WTC11 (cell line): ENCODE data around the gene SMAD7. TPM values are rescaled to one million over a fixed set of nuclear protein-coding genes. Genes with fewer than 3 reads are reported as not detected.

Experiments used
- ATAC-seq: fragments of 200-7000 bp; cut with Tn5 transposase; 2 replicates; pipeline ENCODE4 v1.10.0; 2021; ENCODE audit warnings: mild to moderate bottlenecking, moderate library complexity
- CTCF ChIA-PET: fragments of 300-600 bp; sonication (Branson Sonifier 250); formaldehyde crosslinking; loops from one replicate; lab custom pipeline; 2021; ENCODE audit warnings: antibody characterized with exemption; lab: Charles Lee
- POLR2A ChIA-PET: fragments of 350-600 bp; sonication (Branson Sonifier 250); formaldehyde crosslinking; loops from one replicate; lab custom pipeline; 2021; ENCODE audit warnings: antibody characterized with exemption; lab: Charles Lee
- DNase-seq: peaks from one replicate; pipeline ENCODE4 v3.0.0; 2021; ENCODE audit warnings: low spot score
- H3K27ac Mint-ChIP-seq: 2 replicates; pipeline ENCODE4 v1.8.0; 2021; ENCODE audit warnings: mixed read lengths
- H3K27me3 Mint-ChIP-seq: 2 replicates; pipeline ENCODE4 v1.8.0; 2021; ENCODE audit warnings: low read depth, mild to moderate bottlenecking, moderate library complexity, mixed read lengths
- H3K36me3 Mint-ChIP-seq: 2 replicates; pipeline ENCODE4 v1.8.0; 2021; ENCODE audit warnings: mixed read lengths
- H3K4me1 Mint-ChIP-seq: 2 replicates; pipeline ENCODE4 v1.8.0; 2022; ENCODE audit warnings: mixed read lengths
- H3K4me3 Mint-ChIP-seq: 2 replicates; pipeline ENCODE4 v1.8.0; 2021; ENCODE audit warnings: mild to moderate bottlenecking, moderate library complexity, mixed read lengths
- H3K9me3 Mint-ChIP-seq: 2 replicates; pipeline ENCODE4 v1.8.0; 2021; ENCODE audit warnings: mixed read lengths
- FOXK1 ChIP-seq: sonication (generic); formaldehyde crosslinking; IDR thresholded peaks from 2 replicates; pipeline ENCODE4 v1.8.0; 2022; ENCODE audit warnings: mild to moderate bottlenecking, moderate library complexity, missing genetic modification reagents
- FOXP1 ChIP-seq: sonication (generic); formaldehyde crosslinking; IDR thresholded peaks from 2 replicates; pipeline ENCODE4 v1.8.0; 2022; ENCODE audit warnings: missing genetic modification reagents, mild to moderate bottlenecking, moderate library complexity, borderline replicate concordance
- IRF2 ChIP-seq: sonication (generic); formaldehyde crosslinking; IDR thresholded peaks from 2 replicates; pipeline ENCODE4 v1.8.0; 2022; ENCODE audit warnings: low read depth, missing genetic modification reagents, borderline replicate concordance
- MYBL2 ChIP-seq: sonication (generic); formaldehyde crosslinking; IDR thresholded peaks from 2 replicates; pipeline ENCODE4 v1.8.1; 2023; ENCODE audit warnings: mild to moderate bottlenecking, moderate library complexity, missing genetic modification reagents
- NR1H2 ChIP-seq: sonication (generic); formaldehyde crosslinking; IDR thresholded peaks from 2 replicates; pipeline ENCODE4 v1.9.0; 2021; ENCODE audit warnings: mild to moderate bottlenecking, moderate library complexity, missing genetic modification reagents
- PRRX2 ChIP-seq: fragments of 250-450 bp; sonication (Bioruptor Pico); IDR thresholded peaks from 2 replicates; pipeline ENCODE4 v1.8.0; 2021; ENCODE audit warnings: mild to moderate bottlenecking
- SMAD3 ChIP-seq: sonication (generic); formaldehyde crosslinking; IDR thresholded peaks from 2 replicates; pipeline ENCODE4 v1.8.0; 2022; ENCODE audit warnings: missing genetic modification reagents, mild to moderate bottlenecking, borderline replicate concordance
- SOX15 ChIP-seq: fragments of 250-450 bp; sonication (Bioruptor Pico); IDR thresholded peaks from 2 replicates; pipeline ENCODE4 v1.9.0; 2021; ENCODE audit warnings: mild to moderate bottlenecking
- SP1 ChIP-seq: sonication (generic); formaldehyde crosslinking; conservative IDR thresholded peaks from 2 replicates; pipeline ENCODE4 v1.8.1; 2022; ENCODE audit warnings: missing genetic modification reagents
- ZNF263 ChIP-seq: sonication (generic); formaldehyde crosslinking; IDR thresholded peaks from 2 replicates; pipeline ENCODE4 v1.8.1; 2022; ENCODE audit warnings: low read depth, mild to moderate bottlenecking, moderate library complexity, missing genetic modification reagents
- total RNA-seq: library from RNA; stranded (reverse); gene quantifications from 3 replicates; pipeline ENCODE4 v1.2.3, GENCODE V29; 2021
- TF ChIP-seq, protein P1 (sequence below): sonication (generic); formaldehyde crosslinking; IDR thresholded peaks from 2 replicates; pipeline ENCODE4 v1.8.0; 2023; ENCODE audit warnings: missing genetic modification reagents, mild to moderate bottlenecking, borderline replicate concordance
- TF ChIP-seq, protein P2 (sequence below): sonication (generic); formaldehyde crosslinking; IDR thresholded peaks from 2 replicates; pipeline ENCODE4 v1.8.0; 2022; ENCODE audit warnings: mild to moderate bottlenecking, missing genetic modification reagents
- TF ChIP-seq, protein P3 (sequence below): sonication (generic); formaldehyde crosslinking; IDR thresholded peaks from 2 replicates; pipeline ENCODE4 v1.8.1; 2023; ENCODE audit warnings: mild to moderate bottlenecking, missing genetic modification reagents, moderate library complexity
- TF ChIP-seq, protein P4 (sequence below): sonication (generic); formaldehyde crosslinking; IDR thresholded peaks from 2 replicates; pipeline ENCODE4 v1.8.1; 2023; ENCODE audit warnings: mild to moderate bottlenecking, missing genetic modification reagents, moderate library complexity

The SMAD7 gene
- total RNA-seq, 1 experiment from 2014 or later = 44.7 TPM

DNA sequence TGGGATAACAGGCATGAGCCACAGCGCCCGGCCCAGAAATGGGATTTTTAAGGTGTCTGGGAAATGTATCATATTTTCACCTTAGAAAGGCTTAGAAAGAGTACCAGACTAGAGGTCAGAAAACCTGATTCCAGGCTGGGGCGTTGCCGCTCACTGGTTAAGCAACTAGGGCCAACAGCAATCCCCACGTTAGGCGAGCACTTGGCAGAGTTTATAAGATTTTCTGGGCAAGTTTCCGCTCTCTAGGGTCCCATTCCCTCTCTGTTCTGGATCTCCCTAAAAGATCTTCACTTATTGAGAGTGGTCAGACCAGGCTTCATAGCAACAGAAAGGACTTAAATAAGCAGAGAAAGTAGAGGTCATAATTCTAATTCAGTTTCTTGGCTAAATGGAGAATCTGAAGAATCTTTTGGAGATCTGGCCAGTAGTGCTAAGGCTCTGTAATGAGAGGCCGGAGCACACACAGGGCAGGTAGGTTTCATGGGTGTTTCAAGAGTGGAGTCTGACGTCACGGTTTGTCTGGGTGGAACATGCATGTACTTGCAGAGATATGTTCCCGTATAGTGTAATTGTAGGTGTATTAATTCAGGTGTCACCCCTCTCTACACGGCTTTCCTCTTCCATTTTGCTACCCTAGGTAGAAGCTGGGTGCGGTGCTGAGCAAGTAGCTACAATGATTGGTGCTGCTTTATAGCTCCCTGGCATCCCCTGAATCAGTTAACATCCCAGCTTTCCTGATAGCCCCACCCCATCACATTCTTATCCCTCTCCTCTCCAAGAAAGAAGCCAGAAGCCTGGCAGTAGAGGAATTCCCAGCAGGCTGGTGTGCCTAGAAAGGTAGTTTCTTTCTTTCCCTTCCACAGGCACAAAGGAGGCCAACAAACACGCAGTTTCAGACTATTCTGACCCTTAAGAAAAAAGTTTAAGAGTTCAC, 4.4 kb upstream of the SMAD7 start:
- TF ChIP-seq FOXP1 = no peak
- TF ChIP-seq SP1 (CRISPR knock-in tag) = no peak
- TF ChIP-seq MYBL2 (CRISPR knock-in tag) = no peak
- TF ChIP-seq, all 79 proteins: peak for 0
- H3K27ac Mint-ChIP-seq = peak overlapping the region; percentile 63
- CTCF ChIA-PET = interaction anchor here (0.7 to 2.0 kb wide), 7 partner anchors 13 to 505 kb away, joined by 4 to 6 read pairs (median 4); no protein-coding TSS in a partner anchor
- H3K9me3 Mint-ChIP-seq = no peaks in the 10 kb centered on the region
- peak; percentile 1; the same call in 1 of the 2 replicates for ATAC-seq
- H3K36me3 Mint-ChIP-seq = no peaks in the 10 kb centered on the region
- H3K4me3 Mint-ChIP-seq = no peak overlapping the region
- H3K27me3 Mint-ChIP-seq = peaks cover 5% of the 10 kb centered on the region
- no peak for DNase-seq
- POLR2A ChIA-PET = interaction anchor here (1.0 kb wide), 1 partner anchor 28 kb away, joined by 6 read pairs; no protein-coding TSS in a partner anchor
- peaks cover 61% of the 10 kb centered on the region for H3K4me1 Mint-ChIP-seq

DNA sequence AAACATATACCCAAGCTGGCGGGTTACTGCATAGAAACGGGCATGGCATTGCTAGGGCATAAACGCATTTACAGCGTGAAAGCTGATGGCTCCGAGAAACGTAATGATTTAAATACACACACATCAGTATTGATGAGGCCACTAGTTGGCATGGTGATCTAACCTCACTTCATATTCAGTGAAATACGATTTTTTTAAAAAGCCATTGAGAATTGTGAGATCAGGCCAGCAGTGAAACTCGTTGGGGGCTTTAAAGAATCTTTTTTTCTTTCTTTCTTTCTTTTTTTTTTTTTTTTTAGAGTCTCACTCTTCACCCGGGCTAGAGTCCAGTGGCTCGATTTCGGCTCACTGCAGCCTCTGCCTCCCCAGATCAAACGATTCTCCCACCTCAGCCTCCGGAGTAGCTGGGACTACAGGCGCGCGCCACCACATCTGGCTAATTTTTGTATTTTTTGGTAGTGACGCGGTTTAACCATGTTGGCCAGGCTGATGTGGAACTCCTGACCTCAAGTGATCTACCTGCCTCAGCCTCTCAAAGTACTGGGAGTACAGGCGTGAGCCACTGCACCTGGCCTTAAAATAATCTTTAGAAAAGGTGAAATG, 2.4 kb upstream of the SMAD7 start:
- CTCF ChIA-PET = interaction anchor here (0.6 to 1.8 kb wide), 9 partner anchors 15 to 226 kb away, joined by 3 to 11 read pairs (median 4); no protein-coding TSS in a partner anchor
- Mint-ChIP-seq H3K27ac (peak overlapping the region; percentile 95), H3K4me1 (peaks cover 47% of the 10 kb centered on the region), H3K36me3 (peaks cover 9% of the 10 kb centered on the region), H3K4me3 (peak overlapping the region; percentile 86), H3K27me3 (peaks cover 5% of the 10 kb centered on the region), H3K9me3 (no peaks in the 10 kb centered on the region)
- ATAC-seq = no peak
- POLR2A ChIA-PET = interaction anchor here (0.6 to 2.0 kb wide), 9 partner anchors 12 to 237 kb away, joined by 3 to 10 read pairs (median 5); no protein-coding TSS in a partner anchor
- TF ChIP-seq, protein P1, sequence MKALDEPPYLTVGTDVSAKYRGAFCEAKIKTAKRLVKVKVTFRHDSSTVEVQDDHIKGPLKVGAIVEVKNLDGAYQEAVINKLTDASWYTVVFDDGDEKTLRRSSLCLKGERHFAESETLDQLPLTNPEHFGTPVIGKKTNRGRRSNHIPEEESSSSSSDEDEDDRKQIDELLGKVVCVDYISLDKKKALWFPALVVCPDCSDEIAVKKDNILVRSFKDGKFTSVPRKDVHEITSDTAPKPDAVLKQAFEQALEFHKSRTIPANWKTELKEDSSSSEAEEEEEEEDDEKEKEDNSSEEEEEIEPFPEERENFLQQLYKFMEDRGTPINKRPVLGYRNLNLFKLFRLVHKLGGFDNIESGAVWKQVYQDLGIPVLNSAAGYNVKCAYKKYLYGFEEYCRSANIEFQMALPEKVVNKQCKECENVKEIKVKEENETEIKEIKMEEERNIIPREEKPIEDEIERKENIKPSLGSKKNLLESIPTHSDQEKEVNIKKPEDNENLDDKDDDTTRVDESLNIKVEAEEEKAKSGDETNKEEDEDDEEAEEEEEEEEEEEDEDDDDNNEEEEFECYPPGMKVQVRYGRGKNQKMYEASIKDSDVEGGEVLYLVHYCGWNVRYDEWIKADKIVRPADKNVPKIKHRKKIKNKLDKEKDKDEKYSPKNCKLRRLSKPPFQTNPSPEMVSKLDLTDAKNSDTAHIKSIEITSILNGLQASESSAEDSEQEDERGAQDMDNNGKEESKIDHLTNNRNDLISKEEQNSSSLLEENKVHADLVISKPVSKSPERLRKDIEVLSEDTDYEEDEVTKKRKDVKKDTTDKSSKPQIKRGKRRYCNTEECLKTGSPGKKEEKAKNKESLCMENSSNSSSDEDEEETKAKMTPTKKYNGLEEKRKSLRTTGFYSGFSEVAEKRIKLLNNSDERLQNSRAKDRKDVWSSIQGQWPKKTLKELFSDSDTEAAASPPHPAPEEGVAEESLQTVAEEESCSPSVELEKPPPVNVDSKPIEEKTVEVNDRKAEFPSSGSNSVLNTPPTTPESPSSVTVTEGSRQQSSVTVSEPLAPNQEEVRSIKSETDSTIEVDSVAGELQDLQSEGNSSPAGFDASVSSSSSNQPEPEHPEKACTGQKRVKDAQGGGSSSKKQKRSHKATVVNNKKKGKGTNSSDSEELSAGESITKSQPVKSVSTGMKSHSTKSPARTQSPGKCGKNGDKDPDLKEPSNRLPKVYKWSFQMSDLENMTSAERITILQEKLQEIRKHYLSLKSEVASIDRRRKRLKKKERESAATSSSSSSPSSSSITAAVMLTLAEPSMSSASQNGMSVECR = no peak
- TF ChIP-seq ZNF263 (CRISPR knock-in tag) (no peak), SMAD3 (no peak), IRF2 (CRISPR knock-in tag) (no peak), SOX15 (CRISPR knock-in tag) (no peak), FOXK1 (CRISPR knock-in tag) (no peak)
- TF ChIP-seq, all 79 proteins: peak for 0
- DNase-seq = no peak

DNA sequence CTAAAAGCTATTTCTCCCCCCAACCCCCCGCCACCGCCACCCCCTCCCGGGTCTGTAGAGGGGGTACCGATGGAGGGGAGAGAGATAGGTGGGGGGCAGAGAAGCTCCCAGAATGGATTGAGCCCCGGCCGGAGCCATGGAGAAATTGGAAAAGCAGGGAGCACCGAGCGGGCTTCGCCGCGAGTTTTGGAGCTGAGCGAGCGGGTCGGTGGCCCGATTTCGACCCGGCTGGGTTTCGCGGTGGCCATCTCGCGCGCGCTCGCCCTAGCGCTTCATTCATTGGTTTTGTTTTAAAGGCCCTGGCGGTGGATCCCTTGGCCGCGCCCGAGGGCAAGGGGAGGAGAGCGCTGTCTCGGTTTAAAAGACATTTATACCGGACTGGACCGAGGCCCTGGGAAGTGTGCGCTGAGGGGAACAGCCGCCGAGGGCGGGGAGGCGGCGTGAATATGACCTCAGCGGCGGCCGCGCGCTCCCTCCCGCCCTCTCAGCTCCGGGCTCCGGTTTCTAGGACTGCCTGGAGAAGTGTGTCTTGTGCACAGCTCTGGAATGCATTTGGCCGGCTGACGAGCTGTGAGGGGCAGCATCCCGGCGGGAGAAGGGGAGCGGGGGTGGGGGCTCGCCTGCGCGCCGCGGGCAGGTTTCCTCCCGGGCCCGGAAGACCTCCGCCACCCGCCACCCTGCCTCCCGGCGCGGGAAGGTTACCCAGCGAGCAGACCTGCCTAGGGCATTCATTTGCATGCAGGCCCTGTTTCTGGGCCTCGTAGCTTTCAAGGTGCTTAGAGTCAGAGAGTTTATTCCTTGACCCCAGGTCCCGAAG, 1.7 kb upstream of the SMAD7 start:
- ChIA-PET POLR2A (interaction anchor here (0.6 to 2.0 kb wide), 16 partner anchors 11 to 857 kb away, joined by 3 to 10 read pairs (median 4); no protein-coding TSS in a partner anchor), CTCF (interaction anchor here (0.6 to 1.8 kb wide), 12 partner anchors 15 to 340 kb away, joined by 3 to 11 read pairs (median 4); no protein-coding TSS in a partner anchor)
- H3K9me3 Mint-ChIP-seq = no peaks in the 10 kb centered on the region
- H3K36me3 Mint-ChIP-seq = peaks cover 14% of the 10 kb centered on the region
- H3K4me1 Mint-ChIP-seq = peaks cover 49% of the 10 kb centered on the region
- H3K4me3 Mint-ChIP-seq = peak overlapping the region; percentile 86
- peak; percentile 81 for DNase-seq
- ATAC-seq = peak; percentile 51
- H3K27ac Mint-ChIP-seq = peak overlapping the region; percentile 99
- H3K27me3 Mint-ChIP-seq = peaks cover 5% of the 10 kb centered on the region
- TF ChIP-seq, protein P2, sequence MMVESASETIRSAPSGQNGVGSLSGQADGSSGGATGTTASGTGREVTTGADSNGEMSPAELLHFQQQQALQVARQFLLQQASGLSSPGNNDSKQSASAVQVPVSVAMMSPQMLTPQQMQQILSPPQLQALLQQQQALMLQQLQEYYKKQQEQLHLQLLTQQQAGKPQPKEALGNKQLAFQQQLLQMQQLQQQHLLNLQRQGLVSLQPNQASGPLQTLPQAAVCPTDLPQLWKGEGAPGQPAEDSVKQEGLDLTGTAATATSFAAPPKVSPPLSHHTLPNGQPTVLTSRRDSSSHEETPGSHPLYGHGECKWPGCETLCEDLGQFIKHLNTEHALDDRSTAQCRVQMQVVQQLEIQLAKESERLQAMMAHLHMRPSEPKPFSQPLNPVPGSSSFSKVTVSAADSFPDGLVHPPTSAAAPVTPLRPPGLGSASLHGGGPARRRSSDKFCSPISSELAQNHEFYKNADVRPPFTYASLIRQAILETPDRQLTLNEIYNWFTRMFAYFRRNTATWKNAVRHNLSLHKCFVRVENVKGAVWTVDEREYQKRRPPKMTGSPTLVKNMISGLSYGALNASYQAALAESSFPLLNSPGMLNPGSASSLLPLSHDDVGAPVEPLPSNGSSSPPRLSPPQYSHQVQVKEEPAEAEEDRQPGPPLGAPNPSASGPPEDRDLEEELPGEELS (CRISPR knock-in tag) = peak; percentile 78
- TF ChIP-seq NR1H2 (CRISPR knock-in tag) = no peak
- TF ChIP-seq, protein P3, sequence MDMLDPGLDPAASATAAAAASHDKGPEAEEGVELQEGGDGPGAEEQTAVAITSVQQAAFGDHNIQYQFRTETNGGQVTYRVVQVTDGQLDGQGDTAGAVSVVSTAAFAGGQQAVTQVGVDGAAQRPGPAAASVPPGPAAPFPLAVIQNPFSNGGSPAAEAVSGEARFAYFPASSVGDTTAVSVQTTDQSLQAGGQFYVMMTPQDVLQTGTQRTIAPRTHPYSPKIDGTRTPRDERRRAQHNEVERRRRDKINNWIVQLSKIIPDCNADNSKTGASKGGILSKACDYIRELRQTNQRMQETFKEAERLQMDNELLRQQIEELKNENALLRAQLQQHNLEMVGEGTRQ (CRISPR knock-in tag) = peak; percentile 37; the same call in 1 of the 2 replicates
- TF ChIP-seq, protein P4, sequence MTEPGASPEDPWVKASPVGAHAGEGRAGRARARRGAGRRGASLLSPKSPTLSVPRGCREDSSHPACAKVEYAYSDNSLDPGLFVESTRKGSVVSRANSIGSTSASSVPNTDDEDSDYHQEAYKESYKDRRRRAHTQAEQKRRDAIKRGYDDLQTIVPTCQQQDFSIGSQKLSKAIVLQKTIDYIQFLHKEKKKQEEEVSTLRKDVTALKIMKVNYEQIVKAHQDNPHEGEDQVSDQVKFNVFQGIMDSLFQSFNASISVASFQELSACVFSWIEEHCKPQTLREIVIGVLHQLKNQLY (CRISPR knock-in tag) = no peak
- TF ChIP-seq, protein P1 = 0 out of 2 replicates have a peak, but pooled peaks have one; percentile 22
- no peak for TF ChIP-seq PRRX2
